ENCODE measurements around the gene LBX2.

The LBX2 gene

DNA sequence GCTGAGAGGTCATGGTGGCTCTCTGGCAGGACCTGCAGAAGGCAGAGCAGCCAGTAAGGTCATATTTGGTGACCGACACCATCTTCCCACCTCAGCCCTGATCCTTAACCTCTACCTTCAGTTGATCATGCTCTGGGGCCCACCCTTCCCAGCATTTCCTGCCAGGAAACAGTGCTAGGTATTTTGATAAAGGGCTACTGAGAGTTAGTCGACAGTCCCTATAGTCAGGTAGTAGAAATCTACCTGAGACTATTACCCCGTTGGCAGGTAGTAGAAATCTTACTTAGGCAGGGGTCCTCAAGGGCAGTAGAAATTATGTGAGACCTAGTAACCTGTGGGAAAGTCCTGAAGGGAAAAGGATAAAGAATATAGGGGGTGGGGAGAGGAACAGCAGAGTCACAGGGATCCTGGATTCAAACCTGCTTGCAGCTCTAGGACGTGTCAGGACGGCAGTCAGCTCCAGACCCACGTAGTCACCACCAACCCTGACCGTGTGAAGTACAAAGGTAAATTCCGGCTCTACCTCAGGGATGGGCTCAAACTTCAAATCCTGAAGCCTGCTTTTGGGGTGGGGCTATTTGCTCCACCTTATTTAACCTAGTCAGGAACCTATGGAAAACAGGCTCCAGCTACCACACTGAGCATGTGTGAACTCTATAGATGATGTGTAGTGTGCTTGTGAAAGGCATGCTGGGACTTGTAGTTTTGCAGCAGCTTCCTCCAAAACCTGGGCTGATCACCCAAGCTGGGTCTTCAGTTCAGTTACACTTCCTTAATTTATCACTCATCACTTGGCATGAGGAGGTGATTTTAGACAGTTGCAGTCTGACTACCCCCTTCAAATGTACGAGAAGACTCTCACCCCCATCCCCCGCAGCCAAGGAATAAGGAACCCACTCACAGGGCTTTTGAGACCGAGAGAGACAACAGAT lies 26.6 kb upstream of the LBX2 start, which contains the start of gene DQX1:
TSS of gene DQX1 (minus strand) at position 515 of the 932 bp plus-strand sequence. CDS start at position 13, 502 bp downstream.
- DNase-seq = no peak

DNA sequence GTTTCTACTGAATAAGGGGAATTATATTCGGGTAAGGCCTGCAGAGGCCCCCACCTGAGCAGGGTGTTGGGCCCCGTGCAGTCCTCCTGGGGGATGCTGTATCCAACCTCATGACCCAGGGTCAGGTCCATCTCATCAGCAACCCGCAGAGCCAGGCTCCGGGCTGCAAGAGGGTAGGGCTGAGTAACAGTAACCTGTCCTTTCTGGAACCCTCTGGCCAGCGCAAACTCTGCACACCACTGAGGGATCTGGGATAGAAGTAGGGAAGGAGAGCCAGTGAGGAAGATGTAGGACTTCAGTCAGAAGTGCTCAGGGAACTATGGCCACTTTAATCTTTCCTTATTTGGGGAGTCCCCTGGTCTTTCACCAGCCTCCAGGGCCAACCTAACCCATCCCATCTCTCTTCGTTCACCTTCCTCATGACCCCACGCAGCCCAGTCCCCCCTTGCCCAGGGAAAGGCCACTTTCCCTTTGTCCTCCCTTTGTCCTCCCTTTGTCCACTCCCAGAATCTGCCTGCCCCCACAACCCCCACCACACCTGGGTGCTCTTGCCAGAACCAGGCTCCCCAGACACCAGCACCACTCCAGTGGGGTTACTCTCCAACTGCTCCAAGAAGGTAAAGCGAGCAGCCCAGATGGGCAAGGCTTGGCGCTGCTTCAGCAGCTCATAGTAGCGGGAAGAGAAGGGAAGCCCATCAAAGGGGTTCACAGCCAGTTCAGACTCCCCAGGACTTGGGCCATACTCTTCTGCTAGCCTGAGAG lies 25.7 kb upstream of the LBX2 start:
- DNase-seq = no peak

DNA sequence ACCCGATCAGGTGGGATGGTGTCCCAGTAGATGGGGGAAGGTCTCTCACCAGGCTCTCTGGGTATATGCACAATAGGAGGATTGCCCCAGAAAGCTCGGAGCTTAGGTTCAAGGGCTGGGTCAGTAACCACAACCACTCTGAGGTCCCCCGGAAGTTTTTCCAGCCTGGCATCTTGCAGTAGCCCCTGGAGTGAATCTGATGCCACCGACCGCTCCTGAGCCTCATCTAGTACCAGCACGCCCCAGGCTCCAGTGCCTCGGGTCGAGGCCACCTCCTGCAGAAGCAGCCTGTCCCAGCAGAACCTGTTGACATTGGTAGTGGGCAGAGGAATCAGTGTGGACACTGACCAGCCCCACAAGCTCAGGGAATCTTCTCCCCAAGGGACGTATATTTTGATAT lies 24.6 kb upstream of the LBX2 start:
- no peak for DNase-seq

DNA sequence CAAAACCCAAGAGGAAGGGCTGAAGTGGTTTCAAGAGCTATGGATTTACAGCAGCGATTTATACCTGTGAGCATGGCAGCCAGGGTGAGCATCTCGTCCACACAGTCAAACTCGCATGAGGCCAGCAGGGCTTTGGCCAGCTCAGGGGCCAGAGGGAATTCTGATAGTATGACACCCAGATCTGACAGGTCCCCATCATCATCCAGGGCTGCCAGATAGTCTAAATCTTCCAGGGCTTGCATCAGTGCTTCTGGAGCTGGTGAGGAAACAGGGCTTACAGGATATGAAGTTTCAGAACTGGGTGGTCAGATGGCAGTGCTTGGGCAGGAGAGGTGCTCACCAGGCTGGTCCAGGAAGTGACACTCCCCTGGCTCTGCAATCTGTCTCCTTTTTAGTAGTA lies 23.1 kb upstream of the LBX2 start:
- DNase-seq = no peak

DNA sequence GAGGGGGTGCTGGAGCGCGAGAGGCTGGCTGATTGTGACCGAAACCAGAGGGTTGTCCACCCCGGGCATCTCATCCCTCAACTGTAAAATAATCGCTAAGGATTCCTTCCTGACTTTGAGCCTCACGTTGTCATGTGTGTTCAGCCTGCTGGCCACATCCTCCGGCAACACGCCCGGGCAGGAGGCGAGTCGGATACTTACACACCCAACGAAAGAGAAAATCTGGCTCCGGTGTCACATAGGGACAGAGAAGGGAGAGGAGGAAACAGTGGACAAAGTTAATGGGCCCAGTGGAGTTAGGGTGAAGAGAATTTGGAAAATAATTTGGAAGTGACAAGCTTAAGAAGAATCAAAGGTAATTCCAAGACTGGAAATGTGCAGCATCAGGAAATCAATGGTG lies 17.2 kb upstream of the LBX2 start:
- no peak for DNase-seq

DNA sequence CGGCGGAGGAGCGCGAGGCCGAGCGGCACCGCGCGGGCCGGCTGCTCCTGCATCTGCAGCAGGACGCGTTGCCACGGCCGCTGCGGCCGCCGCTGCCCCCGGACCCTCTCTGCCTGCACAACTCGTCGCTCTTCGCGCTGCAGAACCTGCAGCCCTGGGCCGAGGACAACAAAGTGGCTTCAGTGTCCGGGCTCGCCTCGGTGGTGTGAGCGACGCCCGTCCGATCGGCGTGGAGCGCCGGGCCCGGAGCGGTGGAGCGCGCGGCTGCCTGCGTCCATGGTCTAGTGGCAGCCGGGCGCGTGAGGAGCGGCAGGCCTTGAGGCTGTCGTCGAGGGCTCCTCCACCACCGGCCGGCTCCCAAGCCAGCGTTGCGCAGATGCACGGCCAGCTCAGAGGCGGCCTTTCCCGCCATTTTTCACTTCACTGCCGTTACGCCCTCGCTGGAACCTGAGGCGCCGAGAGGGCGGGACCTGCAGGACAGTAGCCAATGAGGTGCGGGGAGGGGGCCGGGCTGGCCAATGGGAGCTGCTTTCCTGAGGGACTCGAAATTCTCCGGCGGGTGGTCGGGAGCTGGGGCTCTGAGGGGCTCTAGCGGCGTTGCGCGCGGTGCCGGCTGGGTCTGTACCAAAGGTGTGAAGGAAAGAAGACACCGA lies 16.7 kb upstream of the LBX2 start:
- no peak for DNase-seq

DNA sequence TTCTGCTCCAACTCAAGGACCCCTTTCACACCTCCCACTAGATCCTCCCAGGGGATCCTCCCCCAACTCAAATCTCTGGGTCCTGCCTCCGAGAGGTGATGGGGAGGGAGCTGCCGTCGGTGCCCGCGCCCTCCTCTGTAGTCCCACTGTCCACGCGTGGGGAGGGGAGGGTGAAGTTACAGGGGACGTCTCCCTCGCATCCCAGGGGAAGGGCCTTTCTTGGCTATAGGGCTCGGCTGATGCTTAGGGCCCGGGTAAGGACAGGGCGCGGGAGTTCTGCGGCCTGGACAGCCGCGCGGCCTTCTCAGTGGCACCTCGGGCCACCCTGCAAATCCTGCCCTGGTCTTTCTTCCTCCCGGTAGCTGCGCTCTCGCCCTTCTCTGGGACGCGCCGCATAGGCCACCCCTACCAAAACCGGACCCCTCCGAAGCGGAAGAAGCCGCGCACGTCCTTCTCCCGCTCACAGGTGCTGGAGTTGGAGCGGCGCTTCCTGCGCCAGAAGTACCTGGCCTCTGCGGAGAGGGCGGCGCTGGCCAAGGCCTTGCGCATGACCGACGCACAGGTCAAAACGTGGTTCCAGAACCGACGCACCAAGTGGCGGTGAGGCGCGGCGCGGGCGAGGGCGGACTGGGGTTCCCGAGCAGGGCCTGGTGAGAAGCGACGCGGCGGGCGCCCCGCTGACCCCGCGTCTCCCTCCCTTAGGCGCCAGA lies 16.0 kb upstream of the LBX2 start:
- DNase-seq = no peak

DNA sequence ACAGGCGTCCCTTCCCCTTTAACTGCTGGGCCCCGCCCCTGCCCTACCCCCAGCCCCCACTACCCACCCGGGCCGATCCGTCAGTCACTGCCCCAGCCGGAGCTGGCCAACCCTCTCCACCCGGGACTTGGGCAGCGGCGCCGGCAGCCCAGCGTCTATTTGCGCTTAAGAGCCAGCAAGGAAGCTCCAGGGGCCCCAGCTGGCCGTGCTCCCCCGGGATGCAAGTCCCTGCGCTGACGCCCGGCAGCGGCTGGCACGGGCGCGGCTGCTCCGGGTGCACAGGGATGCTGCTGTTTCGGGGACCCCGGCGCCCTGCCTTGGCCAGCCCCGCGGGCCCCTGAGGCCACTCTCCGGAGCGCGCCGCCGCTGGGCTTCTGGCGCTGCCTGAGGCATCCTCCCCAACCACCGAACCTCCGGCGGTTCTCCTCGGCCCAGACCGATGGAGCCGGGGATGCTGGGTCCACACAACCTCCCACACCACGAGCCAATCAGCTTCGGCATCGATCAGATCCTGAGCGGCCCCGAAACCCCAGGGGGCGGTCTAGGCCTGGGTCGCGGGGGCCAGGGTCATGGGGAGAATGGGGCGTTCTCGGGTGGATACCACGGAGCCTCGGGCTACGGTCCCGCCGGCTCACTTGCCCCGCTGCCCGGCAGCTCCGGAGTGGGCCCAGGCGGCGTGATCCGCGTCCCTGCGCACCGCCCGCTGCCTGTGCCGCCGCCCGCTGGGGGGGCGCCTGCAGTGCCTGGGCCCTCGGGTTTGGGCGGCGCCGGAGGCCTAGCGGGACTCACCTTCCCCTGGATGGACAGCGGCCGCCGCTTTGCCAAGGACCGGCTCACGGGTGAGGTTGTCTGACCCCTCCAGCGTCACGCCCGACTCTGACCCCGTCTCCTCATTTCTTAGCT lies 15.2 kb upstream of the LBX2 start, which contains the start of gene TLX2:
TSS of gene TLX2 (plus strand) at position 83 of the 903 bp plus-strand sequence. CDS start at position 440, 357 bp downstream.
- DNase-seq = peak; percentile 41

DNA sequence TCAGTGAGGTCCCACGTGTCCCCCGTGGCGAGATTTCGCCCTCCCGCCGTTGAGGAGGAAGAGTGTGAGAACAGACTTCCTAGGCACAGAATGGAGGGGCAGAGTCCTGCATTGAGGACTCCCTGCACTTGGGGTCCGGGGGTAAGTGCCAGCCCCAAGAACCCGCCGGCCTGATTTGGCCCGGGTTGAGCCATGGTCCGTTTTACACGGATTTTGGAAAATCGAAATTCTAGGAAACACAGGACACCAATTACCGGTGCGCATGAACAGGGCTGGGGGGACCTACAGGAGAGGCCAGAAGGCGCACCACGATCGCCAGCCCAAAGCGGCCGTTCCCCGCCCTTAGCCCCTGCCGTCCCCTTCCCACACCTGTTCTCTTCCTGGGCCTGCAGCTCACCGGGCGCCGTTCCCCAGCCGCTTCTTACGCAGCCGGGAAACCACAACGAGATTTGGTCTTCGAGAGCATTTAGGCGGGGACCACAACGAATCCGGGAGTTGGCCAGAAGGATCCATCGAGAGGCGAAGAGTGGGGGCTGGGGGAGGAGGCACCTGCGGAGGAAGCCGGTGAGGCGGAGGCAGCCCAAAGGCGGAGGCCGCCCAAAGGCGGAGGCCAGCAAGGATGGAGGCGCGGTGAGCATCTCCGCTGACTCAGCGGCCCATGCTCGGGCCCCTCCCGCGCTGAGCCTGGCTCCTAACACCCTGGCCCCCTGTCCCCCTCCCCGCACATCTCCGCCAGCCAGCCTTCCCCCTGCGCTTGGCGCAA lies 14.4 kb upstream of the LBX2 start:
- DNase-seq = no peak

DNA sequence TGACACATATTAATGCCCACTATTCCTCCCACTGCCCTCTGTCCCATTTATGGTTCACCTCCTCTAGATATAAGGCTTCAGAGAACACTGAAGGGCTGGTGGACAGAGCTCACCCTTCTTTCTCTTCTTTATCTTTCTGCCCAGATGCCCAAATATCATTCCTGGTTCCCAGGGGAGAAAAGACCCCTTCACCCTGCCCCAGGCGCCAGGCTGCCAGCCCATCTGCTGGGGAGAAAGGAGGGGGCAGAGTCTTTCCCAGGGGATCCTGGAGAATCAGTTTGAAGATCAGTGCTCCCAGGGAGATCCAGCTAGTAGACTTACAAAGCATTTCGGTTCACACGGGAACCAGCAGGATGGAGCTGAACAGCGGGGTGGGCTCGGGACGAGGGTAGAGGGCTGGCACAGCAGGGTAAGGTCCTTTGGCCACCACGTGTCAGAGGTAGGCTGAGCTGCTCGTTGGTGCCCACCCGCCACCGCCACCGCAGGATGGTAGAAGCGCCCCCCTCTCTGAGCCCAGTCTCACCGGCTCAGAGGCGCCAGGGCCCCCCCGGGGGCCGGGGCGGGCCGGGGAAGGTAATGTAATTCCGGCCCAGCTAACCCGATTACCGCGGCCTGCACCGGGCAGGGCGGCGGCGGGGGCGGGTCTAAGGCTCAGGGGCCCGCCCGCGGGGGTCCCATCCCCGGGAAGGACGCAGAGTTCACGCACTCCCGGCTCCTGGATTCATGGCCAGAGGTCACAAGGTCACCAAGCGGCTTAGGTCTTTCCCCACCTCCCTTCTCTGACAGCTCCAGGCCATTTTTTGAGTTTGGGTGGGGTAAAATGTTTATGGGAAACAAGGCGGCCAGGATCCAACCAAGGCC lies 13.6 kb upstream of the LBX2 start:
- DNase-seq = no peak

DNA sequence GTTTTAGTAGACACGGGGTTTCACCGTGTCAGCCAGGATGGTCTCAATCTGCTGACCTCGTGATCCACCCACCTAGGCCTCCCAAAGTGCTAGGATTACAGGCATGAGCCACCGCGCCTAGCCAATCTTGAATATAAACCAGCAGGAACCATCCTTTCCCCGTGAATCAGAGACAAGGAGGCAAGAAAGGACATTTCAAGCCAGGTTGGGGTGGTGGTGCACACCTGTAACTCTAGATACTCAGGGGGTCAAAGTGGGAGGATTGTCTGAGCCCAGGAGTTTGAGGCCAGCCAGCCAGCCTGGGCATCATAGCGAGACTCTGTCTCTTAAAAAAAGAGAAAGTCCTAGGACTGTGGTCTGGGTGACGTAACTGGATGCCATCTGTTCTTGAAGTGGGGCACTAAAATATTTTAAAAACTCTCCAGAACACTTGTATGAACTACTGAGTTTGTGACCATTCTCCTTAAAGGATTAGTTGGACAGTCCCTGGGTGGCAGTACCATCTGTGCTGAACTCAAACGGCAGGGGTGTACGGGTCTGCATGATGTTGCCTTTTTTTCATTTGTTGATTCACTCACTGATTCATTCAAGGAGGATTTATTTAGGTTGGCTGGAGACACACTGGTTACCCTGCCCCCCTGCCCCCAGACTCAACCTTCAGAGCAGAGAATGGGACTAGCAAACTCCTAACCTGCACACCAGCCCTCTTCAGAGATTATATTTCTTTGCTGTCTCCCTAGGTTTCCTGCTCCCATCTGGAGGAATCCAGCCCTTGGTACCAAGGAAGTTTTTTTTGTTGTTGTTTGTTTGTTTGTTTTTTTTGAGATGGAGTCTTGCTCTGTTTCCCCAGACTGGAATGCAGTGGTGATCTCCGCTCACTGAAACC lies 11.9 kb upstream of the LBX2 start:
- no peak for DNase-seq

DNA sequence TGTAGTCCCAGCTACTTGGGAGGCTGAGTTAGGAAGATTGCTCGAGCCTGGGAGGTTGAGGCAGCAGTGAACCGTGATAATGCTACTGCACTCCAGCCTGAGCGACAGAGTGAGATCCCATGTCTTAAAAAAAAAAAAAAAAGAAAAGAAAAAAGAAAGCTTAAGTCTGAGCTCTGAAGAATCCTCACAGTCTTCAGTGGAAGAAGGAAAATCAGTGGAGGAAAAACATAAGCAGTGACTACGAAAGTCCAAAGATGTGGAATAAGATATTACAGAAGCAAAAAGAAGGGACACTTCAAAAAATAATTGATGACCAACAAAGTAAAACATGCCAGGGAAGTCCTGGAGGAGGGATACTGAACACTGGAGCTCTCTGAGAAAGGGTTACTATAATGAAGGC lies 10.9 kb upstream of the LBX2 start:
- DNase-seq = no peak

DNA sequence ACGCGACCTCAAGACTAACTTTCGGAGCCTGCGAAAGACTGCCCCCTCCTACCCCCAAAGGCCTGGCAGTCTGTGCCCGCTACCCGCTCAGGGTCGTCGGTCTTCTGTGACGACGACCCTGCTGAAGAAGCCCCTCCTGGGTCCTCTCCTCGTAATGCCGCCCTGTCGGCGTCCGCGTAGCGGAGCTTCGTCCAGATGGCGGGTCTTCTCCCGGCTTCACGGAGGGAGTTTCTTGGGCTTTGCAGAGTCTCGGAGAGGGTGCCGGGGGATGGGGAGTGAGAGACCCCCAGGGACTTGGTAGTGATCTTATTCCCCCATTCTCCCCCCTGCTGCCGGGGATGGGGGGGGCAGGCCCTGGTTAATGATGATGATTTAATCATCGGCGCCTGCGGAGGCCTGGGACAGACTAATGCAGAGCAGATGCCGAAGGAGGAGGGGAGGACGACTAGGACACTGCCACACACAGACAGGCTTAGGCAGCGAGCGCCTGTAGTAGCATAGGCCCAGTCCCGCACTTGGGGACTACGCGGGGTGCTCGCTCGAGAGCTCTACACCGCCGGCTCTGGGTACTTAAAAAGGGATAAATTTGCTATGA lies 8.6 kb upstream of the LBX2 start:
- peak; percentile 78 for DNase-seq

DNA sequence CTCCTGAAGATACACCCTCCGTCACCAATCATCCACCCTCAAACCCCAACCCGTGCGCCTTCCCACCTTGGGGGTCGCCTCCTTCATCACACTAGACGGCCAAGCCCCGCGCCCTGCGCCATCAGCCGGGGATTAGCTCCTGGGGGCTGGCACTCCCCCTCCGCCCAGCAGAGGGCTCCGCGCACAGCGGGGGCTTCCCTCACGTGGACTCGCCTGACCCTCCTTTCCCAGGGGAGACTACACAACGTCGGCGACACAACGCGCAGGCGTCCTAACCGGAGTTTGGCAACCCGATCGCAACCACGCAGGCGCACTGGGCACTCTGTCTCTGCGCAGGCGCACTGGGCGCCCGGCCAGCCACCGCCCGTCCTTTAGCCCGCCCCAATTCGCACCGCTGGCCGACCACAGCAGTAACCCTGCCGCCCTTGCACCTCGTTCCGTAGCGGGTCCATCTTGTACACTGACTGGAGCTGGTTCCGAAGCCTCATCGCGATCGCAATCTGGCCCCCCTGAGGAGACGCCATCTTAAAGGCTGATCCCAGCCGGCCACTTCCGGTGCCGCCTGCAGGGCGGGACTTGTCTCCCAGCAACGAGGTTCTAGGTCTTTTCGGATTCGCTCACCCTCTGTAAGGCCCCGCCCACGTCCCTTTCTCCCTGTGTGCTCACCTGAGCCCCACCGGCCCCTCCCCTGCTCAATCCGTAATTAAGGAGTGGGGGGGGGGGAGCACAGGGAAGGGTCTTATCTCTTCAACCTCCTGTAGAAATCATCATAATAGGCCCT lies 7.9 kb upstream of the LBX2 start, which contains the start of gene PCGF1:
TSS of gene PCGF1 (minus strand) at position 551 of the 781 bp plus-strand sequence. CDS start at position 524, 27 bp downstream.
- DNase-seq = peak; percentile 98

DNA sequence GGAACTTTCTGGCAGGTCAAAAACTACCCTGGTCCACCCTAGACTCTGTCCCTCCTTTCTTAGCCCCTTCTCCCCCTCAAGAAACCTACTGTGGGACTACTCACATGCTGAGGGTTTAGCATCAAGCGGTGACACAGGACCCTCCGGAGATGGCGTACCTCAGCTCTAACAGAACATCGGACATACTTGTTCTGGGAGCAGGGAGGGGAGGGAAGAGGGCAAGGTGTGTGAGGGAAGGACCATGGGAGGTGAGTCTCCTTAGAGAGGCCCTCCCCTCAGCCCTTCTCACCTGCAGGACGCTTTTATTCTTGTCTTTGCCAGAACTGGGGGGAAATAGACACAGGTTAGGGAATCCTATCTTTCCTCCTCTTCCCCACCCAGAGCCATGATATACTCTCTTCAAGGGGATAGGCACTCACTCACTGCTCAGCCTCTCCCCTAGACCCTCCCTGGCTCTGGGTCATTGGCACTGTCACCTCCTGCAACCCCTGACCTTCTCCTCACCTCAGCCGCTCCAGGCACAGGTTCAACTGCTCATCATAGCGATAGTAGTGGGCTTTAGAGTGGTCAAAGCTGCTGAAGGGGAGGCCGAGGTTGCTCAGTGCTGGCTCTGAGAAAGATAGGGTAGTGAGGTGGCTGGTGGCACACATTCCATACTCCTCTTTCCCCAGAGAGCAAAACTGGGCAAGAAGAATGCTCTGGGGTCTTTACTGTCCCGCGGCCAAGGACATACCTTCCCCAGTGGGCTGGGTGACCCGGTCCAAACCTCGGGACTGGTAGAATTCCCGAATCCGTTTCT lies 6.2 kb upstream of the LBX2 start:
- DNase-seq = no peak

DNA sequence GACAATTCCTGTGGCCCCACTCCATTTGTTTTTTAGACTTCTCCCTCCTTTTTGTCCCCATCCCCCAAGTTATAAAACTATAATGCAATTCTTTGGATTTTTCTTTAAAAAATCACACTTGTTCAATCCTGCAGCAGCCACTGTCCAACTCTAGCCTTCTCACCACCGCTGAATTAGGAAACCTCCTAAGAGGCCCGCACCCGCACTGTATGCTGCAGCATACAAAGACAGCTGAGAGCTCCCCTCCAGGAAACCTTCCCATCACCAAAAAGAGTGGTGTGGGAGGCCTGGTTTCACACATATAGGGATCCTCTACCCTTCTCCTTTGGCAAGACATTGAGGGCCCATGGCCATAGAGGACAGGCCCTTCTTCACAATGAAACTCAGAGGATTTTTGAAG lies 5.2 kb upstream of the LBX2 start:
- no peak for DNase-seq

All from NCI-H2171 (cell line).